CD8-positive, alpha-beta memory T cell (primary cell): ENCODE measurements around the gene RPL36A. TPM values are rescaled to one million over a fixed set of nuclear protein-coding genes. Genes with fewer than 3 reads are reported as not detected.

Source experiments
- CTCF ChIA-PET: fragments of 350-600 bp; sonication (Branson Sonifier 250); formaldehyde crosslinking; loops from one replicate; lab custom pipeline; 2021; ENCODE audit warnings: antibody characterized with exemption; lab: Charles Lee
- POLR2A ChIA-PET: fragments of 350-600 bp; sonication (Branson Sonifier 250); formaldehyde crosslinking; loops from one replicate; lab custom pipeline; 2021; ENCODE audit warnings: antibody characterized with exemption; lab: Charles Lee
- DNase-seq, 5 donors: peaks; one replicate each; pipeline versions ENCODE4 v3.0.0 to v3.0.0-alpha.2; 2020 to 2022; ENCODE audit warnings: mixed read lengths in 1 of 5
- H3K27ac ChIP-seq: one replicate; pipeline ENCODE4 v1.7.0; 2013; ENCODE audit warnings: low read depth, mild to moderate bottlenecking, low read length, moderate library complexity
- H3K27me3 ChIP-seq: 2 replicates; pipeline ENCODE4 v1.7.0; 2013; ENCODE audit warnings: low read length, mild to moderate bottlenecking; ENCODE audit not compliant: insufficient read depth, poor library complexity, severe bottlenecking
- H3K36me3 ChIP-seq: 2 replicates; pipeline ENCODE4 v1.7.0; 2013; ENCODE audit warnings: mild to moderate bottlenecking, low read length, moderate library complexity; ENCODE audit not compliant: insufficient read depth
- H3K4me1 ChIP-seq: 2 replicates; pipeline ENCODE4 v1.7.0; 2013; ENCODE audit warnings: mild to moderate bottlenecking, low read length, moderate library complexity; ENCODE audit not compliant: insufficient read depth
- H3K4me3 ChIP-seq: 2 replicates; pipeline ENCODE4 v1.7.0; 2013; ENCODE audit warnings: mild to moderate bottlenecking, low read length
- H3K9me3 ChIP-seq: 2 replicates; pipeline ENCODE4 v1.7.0; 2013; ENCODE audit warnings: mild to moderate bottlenecking, low read length
- H3K27ac Mint-ChIP-seq, 8 donors: one replicate each; pipeline ENCODE4 v1.8.0; 2020 to 2021; ENCODE audit warnings: mixed read lengths in 8 of 8, mild to moderate bottlenecking in 6 of 8, inconsistent platforms in 3 of 8, moderate library complexity in 3 of 8
- H3K27me3 Mint-ChIP-seq, 2 donors: one replicate each; pipeline ENCODE4 v1.8.0; 2020 to 2021; ENCODE audit warnings: mixed read lengths in 2 of 2, mild to moderate bottlenecking in 1 of 2, moderate library complexity in 1 of 2
- H3K36me3 Mint-ChIP-seq, 3 donors: one replicate each; pipeline ENCODE4 v1.8.0; 2020 to 2021; ENCODE audit warnings: mixed read lengths in 3 of 3, inconsistent platforms in 1 of 3, mild to moderate bottlenecking in 1 of 3
- H3K4me1 Mint-ChIP-seq, 3 donors: one replicate each; pipeline ENCODE4 v1.8.0; 2020 to 2021; ENCODE audit warnings: mixed read lengths in 3 of 3, inconsistent platforms in 1 of 3, mild to moderate bottlenecking in 1 of 3
- H3K4me3 Mint-ChIP-seq, 7 donors: one replicate each; pipeline ENCODE4 v1.8.0; 2020 to 2021; ENCODE audit warnings: mixed read lengths in 7 of 7, mild to moderate bottlenecking in 6 of 7, moderate library complexity in 4 of 7, inconsistent platforms in 2 of 7
- H3K9me3 Mint-ChIP-seq, 5 donors: one replicate each; pipeline ENCODE4 v1.8.0; 2020 to 2022; ENCODE audit warnings: mixed read lengths in 5 of 5, mild to moderate bottlenecking in 3 of 5, moderate library complexity in 2 of 5, inconsistent platforms in 1 of 5
- polyA plus RNA-seq: library from polyadenylated mRNA; unstranded; fragments of 300-500 nt; fragmentation: Illumina TruSeq; gene quantifications from one replicate; pipeline ENCODE4 v1.2.3, GENCODE V29; 2021
- total RNA-seq, 2 experiments: library from RNA; stranded (reverse); gene quantifications; one replicate each; pipeline ENCODE4 v1.2.3, GENCODE V29; 2021

The RPL36A gene
- total and polyA plus RNA-seq, 3 experiments from 2014 or later: 332 to 2,098 (median 416) TPM

GRCh38 chrX:101419489-101419888 lies 28.7 kb downstream of the RPL36A start:
- CTCF ChIA-PET: no interaction called here

GRCh38 chrX:101427954-101428353 lies 37.1 kb downstream of the RPL36A start:
- Mint-ChIP-seq H3K27me3 (peaks cover 0 to 3% of the 10 kb centered on the region in 2 donors), H3K9me3 (no peaks in the 10 kb centered on the region), H3K4me1 (peaks cover 0 to 15% (median 8%) of the 10 kb centered on the region in 3 donors), H3K27ac (no peak overlapping the region), H3K4me3 (no peak overlapping the region), H3K36me3 (peaks cover 3 to 39% (median 18%) of the 10 kb centered on the region in 3 donors)
- no peak overlapping the region for H3K4me3 ChIP-seq
- no peaks in the 10 kb centered on the region for H3K9me3 ChIP-seq
- POLR2A ChIA-PET: no interaction called here
- no peaks in the 10 kb centered on the region for H3K27me3 ChIP-seq
- DNase-seq: no peak
- CTCF ChIA-PET: no interaction called here
- no peak overlapping the region for H3K27ac ChIP-seq
- no peaks in the 10 kb centered on the region for H3K4me1 ChIP-seq
- H3K36me3 ChIP-seq: no peaks in the 10 kb centered on the region

More at GRCh38 chrX:101419489-101419888, 28.7 kb downstream of the RPL36A start:
- Mint-ChIP-seq H3K36me3 (peaks cover 0 to 12% (median 0%) of the 10 kb centered on the region in 3 donors), H3K9me3 (peaks cover 0 to 1% (median 0%) of the 10 kb centered on the region in 5 donors), H3K4me1 (peaks cover 22 to 43% (median 28%) of the 10 kb centered on the region in 3 donors), H3K27ac (peak overlapping the region; percentile 24 to 72 (median 56)), H3K27me3 (peaks cover 0 to 4% of the 10 kb centered on the region in 2 donors), H3K4me3 (peak overlapping the region in 6 of 7 donors; percentile 34 to 93 (median 90))
- H3K4me3 ChIP-seq: no peak overlapping the region
- H3K27me3 ChIP-seq: no peaks in the 10 kb centered on the region
- no peaks in the 10 kb centered on the region for H3K36me3 ChIP-seq
- H3K9me3 ChIP-seq: no peaks in the 10 kb centered on the region
- no peak overlapping the region for H3K27ac ChIP-seq
- POLR2A ChIA-PET: interaction anchor here (0.8 to 2.1 kb wide), 2 partner anchors 29 to 205 kb away, joined by 5 to 6 read pairs; partner anchors contain the start of gene RPL36A
- no peak for DNase-seq
- peaks cover 9% of the 10 kb centered on the region for H3K4me1 ChIP-seq

GRCh38 chrX:101429934-101430333 lies 39.1 kb downstream of the RPL36A start:
- Mint-ChIP-seq H3K4me3 (no peak overlapping the region), H3K27me3 (peaks cover 0 to 2% of the 10 kb centered on the region in 2 donors), H3K36me3 (peaks cover 2 to 40% (median 18%) of the 10 kb centered on the region in 3 donors), H3K4me1 (peaks cover 0 to 15% (median 8%) of the 10 kb centered on the region in 3 donors), H3K27ac (peak overlapping the region in 2 of 8 donors; percentile 6 to 57), H3K9me3 (no peaks in the 10 kb centered on the region)
- Histone ChIP-seq H3K36me3 (no peaks in the 10 kb centered on the region), H3K4me3 (no peak overlapping the region), H3K4me1 (no peaks in the 10 kb centered on the region), H3K27ac (no peak overlapping the region), H3K27me3 (no peaks in the 10 kb centered on the region), H3K9me3 (no peaks in the 10 kb centered on the region)
- ChIA-PET CTCF (no interaction called here), POLR2A (interaction anchor here (0.8 kb wide), 1 partner anchor 502 kb away, joined by 3 read pairs; the partner anchor contains the start of gene ZMAT1)
- DNase-seq: no peak

GRCh38 chrX:101430457-101431078 lies 39.8 kb downstream of the RPL36A start:
- Mint-ChIP-seq H3K27ac (peak overlapping the region in 1 of 8 donors; percentile 57), H3K4me3 (no peak overlapping the region), H3K27me3 (peaks cover 0 to 2% of the 10 kb centered on the region in 2 donors), H3K4me1 (peaks cover 0 to 15% (median 8%) of the 10 kb centered on the region in 3 donors), H3K9me3 (no peaks in the 10 kb centered on the region), H3K36me3 (peaks cover 2 to 37% (median 18%) of the 10 kb centered on the region in 3 donors)
- DNase-seq: no peak
- H3K27me3 ChIP-seq: no peaks in the 10 kb centered on the region
- H3K4me1 ChIP-seq: no peaks in the 10 kb centered on the region
- ChIA-PET CTCF (no interaction called here), POLR2A (interaction anchor here (0.8 kb wide), 1 partner anchor 502 kb away, joined by 3 read pairs; the partner anchor contains the start of gene ZMAT1)
- no peaks in the 10 kb centered on the region for H3K9me3 ChIP-seq
- H3K36me3 ChIP-seq: no peaks in the 10 kb centered on the region
- H3K4me3 ChIP-seq: no peak overlapping the region
- no peak overlapping the region for H3K27ac ChIP-seq

- POLR2A ChIA-PET: no interaction called here
- H3K4me3 ChIP-seq: no peak overlapping the region
- Mint-ChIP-seq H3K9me3 (peaks cover 0 to 2% (median 0%) of the 10 kb centered on the region in 5 donors), H3K4me1 (no peaks in the 10 kb centered on the region), H3K27ac (no peak overlapping the region), H3K36me3 (peaks cover 8 to 53% (median 10%) of the 10 kb centered on the region in 3 donors), H3K27me3 (peaks cover 0 to 3% of the 10 kb centered on the region in 2 donors), H3K4me3 (no peak overlapping the region)
- no peak overlapping the region for H3K27ac ChIP-seq
- H3K4me1 ChIP-seq: no peaks in the 10 kb centered on the region
- no peaks in the 10 kb centered on the region for H3K9me3 ChIP-seq
- CTCF ChIA-PET: no interaction called here
- DNase-seq: no peak
- H3K27me3 ChIP-seq: no peaks in the 10 kb centered on the region
- H3K36me3 ChIP-seq: no peaks in the 10 kb centered on the region
Measured at GRCh38 chrX:101442085-101442484, 51.3 kb downstream of the RPL36A start.

Other genes starting within 250 kb of the RPL36A start
- gene DRP2, start 171.2 kb upstream of the RPL36A start, total RNA-seq: under 1 TPM; 0.18 TPM
- not detected for gene DRP2, start 171.2 kb upstream of the RPL36A start, polyA plus RNA-seq
- gene TAF7L, start 99.7 kb upstream of the RPL36A start, total RNA-seq: not detected
- gene TAF7L, start 99.7 kb upstream of the RPL36A start, polyA plus RNA-seq: not detected
- 10 to 100 TPM; 40.1 to 43.3 TPM for gene TIMM8A, start 42.3 kb upstream of the RPL36A start, total RNA-seq
- gene TIMM8A, start 42.3 kb upstream of the RPL36A start, polyA plus RNA-seq: 11.8 TPM
- gene BTK, start 4.8 kb upstream of the RPL36A start, total RNA-seq: under 1 TPM; 0.48 to 0.60 TPM
- not detected for gene BTK, start 4.8 kb upstream of the RPL36A start, polyA plus RNA-seq
- gene GLA, start 16.9 kb downstream of the RPL36A start, total RNA-seq: 10 to 100 TPM; 43.3 to 44.2 TPM
- gene GLA, start 16.9 kb downstream of the RPL36A start, polyA plus RNA-seq: 17.0 TPM
- 10 to 100 TPM; 21.3 to 22.0 TPM for gene HNRNPH2, start 17.2 kb downstream of the RPL36A start, total RNA-seq
- gene HNRNPH2, start 17.2 kb downstream of the RPL36A start, polyA plus RNA-seq: 78.7 TPM
- gene ARMCX4, start 94.4 kb downstream of the RPL36A start, total RNA-seq: 1 to 10 TPM; 3.9 to 4.9 TPM
- 0.78 TPM for gene ARMCX4, start 94.4 kb downstream of the RPL36A start, polyA plus RNA-seq
- gene ARMCX1, start 159.5 kb downstream of the RPL36A start, total RNA-seq: 1 to 10 TPM; 2.1 to 2.2 TPM
- 1.0 TPM for gene ARMCX1, start 159.5 kb downstream of the RPL36A start, polyA plus RNA-seq
- gene ARMCX6, start 227.0 kb downstream of the RPL36A start, total RNA-seq: 10 to 100 TPM; 70.1 TPM
- gene ARMCX6, start 227.0 kb downstream of the RPL36A start, polyA plus RNA-seq: 40.7 TPM
- gene ARMCX3, start 232.1 kb downstream of the RPL36A start, total RNA-seq: 10 to 100 TPM; 49.9 to 52.5 TPM
- gene ARMCX3, start 232.1 kb downstream of the RPL36A start, polyA plus RNA-seq: 23.4 TPM